ENCODE results near the gene MEX3B. TPM values are rescaled to one million over a fixed set of nuclear protein-coding genes. Genes with fewer than 3 reads are reported as not detected.

MEX3B gene
- total RNA-seq, 1 experiment from 2014 or later, result 8.5 TPM

GRCh38 chr15:82080774-82081173 lies 35.0 kb upstream of the MEX3B start:
- no peaks in the 10 kb centered on the region for H3K36me3 ChIP-seq (ENCODE audit: control insufficient read depth, insufficient read depth, low read length)
- in situ Hi-C loops (cut with HindIII; ENCODE audit: low pct_unique_long_range_greater_than_20kb, low sequenced_read_pairs) (no loop called here), intact Hi-C loops (cut with micrococcal nuclease; ENCODE audit: unreplicated experiment) (no loop called here)
- no peak for DNase-seq (ENCODE audit: low read depth, low spot score)
- no peak for ATAC-seq
- H3K27me3 ChIP-seq (ENCODE audit: control insufficient read depth, insufficient read depth, low read length), result peaks cover 6% of the 10 kb centered on the region
- ChIA-PET POLR2A (no interaction called here), CTCF (no interaction called here)
- H3K27ac ChIP-seq (ENCODE audit: low read length), result no peak overlapping the region
- H3K4me3 ChIP-seq (ENCODE audit: low read depth in 2 of 2, low read length in 2 of 2), result no peak overlapping the region
- no peaks in the 10 kb centered on the region for H3K4me1 ChIP-seq (ENCODE audit: control insufficient read depth, insufficient read depth, low read length)
- no peaks in the 10 kb centered on the region for H3K9me3 ChIP-seq (ENCODE audit: control insufficient read depth, insufficient read depth, low read depth, low read length)
- TF ChIP-seq CTCF (IDR thresholded peaks at IDR 0.05) (no peak), REST (IDR thresholded peaks at IDR 0.05; ENCODE audit: insufficient read depth in 1 of 2, low read depth in 2 of 2, low read length in 1 of 2) (no peak), TCF7L2 (IDR thresholded peaks at IDR 0.05; ENCODE audit: low read depth, low read length) (no peak), SIN3A (IDR thresholded peaks at IDR 0.05; ENCODE audit: borderline replicate concordance, insufficient read depth, low read depth, low read length) (no peak), POLR2AphosphoS5 (IDR thresholded peaks at IDR 0.05; ENCODE audit: low read depth, low read length) (no peak)
- no TSS peak for BruUV-seq (replicated peaks)

GRCh38 chr15:82079736-82080135 lies 33.9 kb upstream of the MEX3B start:
- Histone ChIP-seq H3K27me3 (ENCODE audit: control insufficient read depth, insufficient read depth, low read length) (peaks cover 6% of the 10 kb centered on the region), H3K4me3 (ENCODE audit: low read depth in 2 of 2, low read length in 2 of 2) (no peak overlapping the region), H3K4me1 (ENCODE audit: control insufficient read depth, insufficient read depth, low read length) (no peaks in the 10 kb centered on the region), H3K27ac (ENCODE audit: low read length) (no peak overlapping the region), H3K9me3 (ENCODE audit: control insufficient read depth, insufficient read depth, low read depth, low read length) (no peaks in the 10 kb centered on the region), H3K36me3 (ENCODE audit: control insufficient read depth, insufficient read depth, low read length) (no peaks in the 10 kb centered on the region)
- in situ Hi-C loops (cut with HindIII; ENCODE audit: low pct_unique_long_range_greater_than_20kb, low sequenced_read_pairs), result no loop called here
- DNase-seq (ENCODE audit: low read depth, low spot score) (no peak), ATAC-seq (no peak)
- CTCF ChIA-PET, result no interaction called here
- BruUV-seq (replicated peaks), result no TSS peak
- intact Hi-C loops (cut with micrococcal nuclease; ENCODE audit: unreplicated experiment), result no loop called here
- POLR2A ChIA-PET, result no interaction called here
- TF ChIP-seq SIN3A (IDR thresholded peaks at IDR 0.05; ENCODE audit: borderline replicate concordance, insufficient read depth, low read depth, low read length) (no peak), TCF7L2 (IDR thresholded peaks at IDR 0.05; ENCODE audit: low read depth, low read length) (no peak), REST (IDR thresholded peaks at IDR 0.05; ENCODE audit: insufficient read depth in 1 of 2, low read depth in 2 of 2, low read length in 1 of 2) (no peak), CTCF (IDR thresholded peaks at IDR 0.05) (no peak)

Measured in Panc1 (cell line).